Right lobe of liver (tissue), 6 donors: Measurements from ENCODE around the gene RANBP1. TPM values are rescaled to one million over a fixed set of nuclear protein-coding genes. Genes with fewer than 3 reads are reported as not detected.

Source experiments
- ATAC-seq, 4 donors: fragments of 200-7000 bp; cut with Tn5 transposase; one replicate each; pipeline ENCODE4 v1.9.1; 2020; ENCODE audit warnings: mild to moderate bottlenecking in 4 of 4, moderate library complexity in 4 of 4
- DNase-seq, 3 donors: peaks; one replicate each; pipeline ENCODE4 v3.0.0-alpha.2; 2020
- H3K27ac ChIP-seq, 3 donors: fragments of 200-600 bp; one replicate each; pipeline ENCODE4 v1.8.0; 2022
- H3K27me3 ChIP-seq, 2 donors: fragments of 200-600 bp; one replicate each; pipeline ENCODE4 v1.8.0; 2022
- H3K36me3 ChIP-seq, 4 donors: fragments of 200-600 bp; sonication (generic) in 1 of 4; one replicate each; pipeline versions ENCODE4 v1.5.1 to v1.8.0; 2017 to 2022; ENCODE audit warnings: control low read depth in 1 of 4
- H3K4me1 ChIP-seq, 4 donors: fragments of 200-600 bp; sonication (generic) in 1 of 4; one replicate each; pipeline versions ENCODE4 v1.5.1 to v1.8.0; 2017 to 2022; ENCODE audit warnings: control low read depth in 1 of 4
- H3K4me3 ChIP-seq, 3 donors: fragments of 200-600 bp; one replicate each; pipeline ENCODE4 v1.8.0; 2022
- H3K9me3 ChIP-seq, 4 donors: fragments of 200-600 bp; sonication (generic) in 1 of 4; one replicate each; pipeline versions ENCODE4 v1.5.1 to v1.8.0; 2017 to 2022; ENCODE audit warnings: control low read depth in 1 of 4
- POLR2A ChIP-seq: fragments of 450-650 bp; IDR thresholded peaks from one replicate; pipeline ENCODE4 v1.6.1; 2017; ENCODE audit warnings: antibody characterized with exemption, mild to moderate bottlenecking
- WGBS: methylation state at CpG from one replicate; pipeline ENCODE4 v1.1.6; 2018; ENCODE audit warnings: low coverage, low lambda C conversion rate; ENCODE audit not compliant: insufficient coverage; ENCODE audit errors: missing lambda C conversion rate; 5-methylcytosine and 5-hydroxymethylcytosine counted together
- intact Hi-C, 2 donors: fragments of 100-400 bp; cut with DNase I; formaldehyde crosslinking; loops; one replicate each; pipeline versions ENCODE4 v1.11.2 to v1.14.1; 2022
- total RNA-seq, 6 experiments: library from RNA; depleted of rRNA in 2 of 6; stranded (reverse); fragments of >200 nt in 2 of 6; fragmentation: NEBNext Ultra II Directional in 3 of 6; extraction: Animal tissue kit (Norgen Biotek cat#: 25700) in 3 of 6; gene quantifications; one replicate each; pipeline versions ENCODE4 v1.1.0 to v1.2.4, GENCODE V29; 2016 to 2023
- TF ChIP-seq, protein P1 (sequence below), 4 donors: fragments of 200-600 bp in 3 of 4; fragments of 450-650 bp in 1 of 4; IDR thresholded peaks; one replicate each; pipeline versions ENCODE4 v1.5.1 to v1.8.0; 2016 to 2022; ENCODE audit warnings: antibody characterized with exemption in 4 of 4, mild to moderate bottlenecking in 2 of 4
- donor health status: DM: no; HTN: yes; CAD: no.
- donor health status: DM: no; HTN: no; CAD: no.
- donor health status: DM: no; HTN: no; CAD: no.
- donor health status: DM: no; HTN: yes; CAD: no.
- donor health status: DM: no; HTN: yes; CAD: no.

RANBP1 gene
- total RNA-seq, 6 experiments from 2014 or later: 39.5 to 224 (median 52.2) TPM

- 40% methylated on average over 1 of the region's 20 CpGs for WGBS
- Histone ChIP-seq H3K36me3 (peaks cover 6 to 59% (median 24%) of the 10 kb centered on the region in 4 donors), H3K27me3 (no peaks in the 10 kb centered on the region), H3K9me3 (no peaks in the 10 kb centered on the region), H3K27ac (no peak overlapping the region), H3K4me1 (peaks cover 0 to 21% (median 9%) of the 10 kb centered on the region in 4 donors), H3K4me3 (no peak overlapping the region)
- DNase-seq: peak in 2 of 3 donors; percentile 13 to 41
- no peak for ATAC-seq
- TF ChIP-seq POLR2A: no peak
- TF ChIP-seq, protein P1, sequence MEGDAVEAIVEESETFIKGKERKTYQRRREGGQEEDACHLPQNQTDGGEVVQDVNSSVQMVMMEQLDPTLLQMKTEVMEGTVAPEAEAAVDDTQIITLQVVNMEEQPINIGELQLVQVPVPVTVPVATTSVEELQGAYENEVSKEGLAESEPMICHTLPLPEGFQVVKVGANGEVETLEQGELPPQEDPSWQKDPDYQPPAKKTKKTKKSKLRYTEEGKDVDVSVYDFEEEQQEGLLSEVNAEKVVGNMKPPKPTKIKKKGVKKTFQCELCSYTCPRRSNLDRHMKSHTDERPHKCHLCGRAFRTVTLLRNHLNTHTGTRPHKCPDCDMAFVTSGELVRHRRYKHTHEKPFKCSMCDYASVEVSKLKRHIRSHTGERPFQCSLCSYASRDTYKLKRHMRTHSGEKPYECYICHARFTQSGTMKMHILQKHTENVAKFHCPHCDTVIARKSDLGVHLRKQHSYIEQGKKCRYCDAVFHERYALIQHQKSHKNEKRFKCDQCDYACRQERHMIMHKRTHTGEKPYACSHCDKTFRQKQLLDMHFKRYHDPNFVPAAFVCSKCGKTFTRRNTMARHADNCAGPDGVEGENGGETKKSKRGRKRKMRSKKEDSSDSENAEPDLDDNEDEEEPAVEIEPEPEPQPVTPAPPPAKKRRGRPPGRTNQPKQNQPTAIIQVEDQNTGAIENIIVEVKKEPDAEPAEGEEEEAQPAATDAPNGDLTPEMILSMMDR (IDR thresholded peaks at IDR 0.05): no peak
- intact Hi-C loops: no loop called here
Measured at GRCh38 chr22:20106205-20106848, 9.6 kb upstream of the RANBP1 start.

DNA sequence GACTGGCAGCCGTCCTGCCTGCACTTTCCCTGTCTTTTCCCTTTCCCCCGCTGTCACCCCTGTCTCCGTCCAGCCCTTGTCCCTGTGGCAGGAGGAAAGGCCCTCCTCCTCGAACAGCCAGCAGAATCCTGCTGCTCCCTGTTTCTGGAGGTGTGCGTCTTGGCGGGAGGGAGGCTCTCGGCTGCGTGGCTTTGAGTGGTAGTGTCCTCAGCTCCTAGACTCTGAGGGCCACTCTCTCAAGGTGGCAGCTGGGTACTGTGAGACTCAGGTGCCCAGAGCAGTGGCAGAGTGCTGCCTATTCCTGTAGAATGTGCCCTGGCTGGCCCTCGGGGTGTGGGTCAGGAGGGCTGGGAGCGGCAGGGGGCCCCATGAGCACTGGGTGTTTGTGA, 9.1 kb upstream of the RANBP1 start:
- no peak overlapping the region for H3K4me3 ChIP-seq
- no peak overlapping the region for H3K27ac ChIP-seq
- peaks cover 6 to 61% (median 24%) of the 10 kb centered on the region in 4 donors for H3K36me3 ChIP-seq
- TF ChIP-seq, protein P1 (IDR thresholded peaks at IDR 0.05): no peak
- no peak for TF ChIP-seq POLR2A
- ATAC-seq: no peak
- WGBS: 96% methylated on average over 4 of the region's 10 CpGs
- peak in 1 of 3 donors; percentile 40 for DNase-seq
- peaks cover 0 to 18% (median 7%) of the 10 kb centered on the region in 4 donors for H3K4me1 ChIP-seq
- H3K9me3 ChIP-seq: no peaks in the 10 kb centered on the region
- intact Hi-C loops: no loop called here
- H3K27me3 ChIP-seq: no peaks in the 10 kb centered on the region

DNA sequence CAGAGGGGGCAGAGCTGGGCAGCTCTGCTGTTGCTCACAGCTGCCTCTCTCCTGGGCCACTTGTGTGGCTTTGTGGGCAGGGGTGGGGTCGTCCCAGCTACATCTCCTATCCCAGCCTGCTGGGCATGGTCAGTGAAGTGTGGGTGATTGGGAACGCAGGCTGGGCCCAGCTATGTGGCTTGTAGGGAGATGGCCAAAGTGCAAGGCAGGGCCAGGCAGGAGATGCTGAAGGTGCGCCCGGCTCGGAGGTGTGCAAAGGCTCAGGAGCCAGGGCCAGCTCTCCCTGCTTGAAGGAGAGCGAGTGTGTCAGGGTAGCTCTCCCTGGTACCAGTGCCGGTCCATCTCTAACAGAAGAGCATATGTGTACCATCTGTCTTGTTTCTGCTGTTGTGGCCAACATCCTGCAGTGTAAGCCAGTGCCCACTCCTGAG, 8.4 kb upstream of the RANBP1 start:
- ATAC-seq: no peak
- 90% methylated on average over 2 of the region's 7 CpGs for WGBS
- intact Hi-C loops: no loop called here
- Histone ChIP-seq H3K27ac (no peak overlapping the region), H3K4me1 (peaks cover 0 to 11% (median 5%) of the 10 kb centered on the region in 4 donors), H3K27me3 (no peaks in the 10 kb centered on the region), H3K4me3 (no peak overlapping the region), H3K36me3 (peaks cover 6 to 67% (median 26%) of the 10 kb centered on the region in 4 donors), H3K9me3 (no peaks in the 10 kb centered on the region)
- DNase-seq: peak in 2 of 3 donors; percentile 9 to 26
- TF ChIP-seq POLR2A: no peak
- TF ChIP-seq, protein P1 (IDR thresholded peaks at IDR 0.05): no peak

DNA sequence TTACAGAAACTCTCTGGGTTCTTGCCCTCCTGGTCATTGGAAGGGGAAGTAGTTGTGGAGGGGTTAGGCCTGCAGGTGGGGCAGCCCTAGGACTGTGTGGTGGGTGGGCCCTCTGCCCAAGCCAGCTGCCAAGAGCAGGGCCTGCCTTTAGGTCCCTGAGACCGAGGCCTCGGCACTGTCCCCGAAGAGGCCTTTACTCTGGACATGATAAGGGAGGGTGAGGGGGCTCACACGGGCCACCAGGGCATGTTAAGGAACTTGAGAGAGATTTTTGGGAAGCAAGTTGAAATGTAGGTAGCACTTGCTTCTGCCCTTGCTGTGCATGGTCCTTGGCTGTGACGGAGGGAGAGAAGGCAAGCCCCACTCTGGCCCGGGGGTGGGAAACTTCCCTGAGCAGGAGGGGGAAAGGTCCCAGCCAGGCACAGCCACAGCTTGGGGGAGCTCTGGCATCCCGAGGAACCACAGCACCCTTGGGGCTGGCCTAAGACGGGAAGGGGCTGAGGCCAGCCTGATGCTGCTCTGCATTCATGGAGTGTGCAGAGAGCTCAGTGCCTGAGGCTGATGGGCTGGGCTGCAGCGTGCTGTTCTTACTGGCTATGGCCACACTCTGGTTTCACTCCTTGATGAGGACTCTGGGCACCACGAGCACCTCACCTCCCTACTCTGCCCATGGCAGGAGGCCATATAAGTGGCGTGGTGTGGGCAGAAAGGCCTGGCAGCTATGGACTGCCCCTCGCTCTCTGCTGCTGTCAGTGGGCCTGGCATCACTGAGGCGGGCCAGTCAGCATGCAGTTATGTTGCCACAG, 7.8 kb upstream of the RANBP1 start:
- Histone ChIP-seq H3K27ac (no peak overlapping the region), H3K9me3 (no peaks in the 10 kb centered on the region), H3K27me3 (no peaks in the 10 kb centered on the region), H3K36me3 (peaks cover 6 to 74% (median 29%) of the 10 kb centered on the region in 4 donors), H3K4me1 (peaks cover 0 to 10% (median 4%) of the 10 kb centered on the region in 4 donors), H3K4me3 (no peak overlapping the region)
- TF ChIP-seq, protein P1 (IDR thresholded peaks at IDR 0.05): no peak
- no peak for TF ChIP-seq POLR2A
- 82% methylated on average over 5 of the region's 13 CpGs for WGBS
- DNase-seq (peak in 2 of 3 donors; percentile 17 to 46), ATAC-seq (no peak)
- intact Hi-C loops: no loop called here
